ENCODE data around the gene PLN.

Gene PLN

GRCh38 chr6:118598324-118598723, 50.2 kb downstream of the PLN start:
- Histone ChIP-seq H3K36me3 (no peaks in the 10 kb centered on the region; the same call in 1 of the 2 replicates), H3K4me3 (ENCODE audit: low read depth, low read length) (no peak overlapping the region), H3K4me1 (no peaks in the 10 kb centered on the region), H3K9me3 (no peaks in the 10 kb centered on the region; the same call in 1 of the 2 replicates), H3K27me3 (no peaks in the 10 kb centered on the region)
- TF ChIP-seq CTCF (IDR thresholded peaks at IDR 0.05; ENCODE audit: low read depth, low read length), result no peak
- DNase-seq, result no peak

GRCh38 chr6:118602300-118602699, 54.2 kb downstream of the PLN start:
- H3K4me1 ChIP-seq, result no peaks in the 10 kb centered on the region; the same call in 1 of the 2 replicates
- H3K4me3 ChIP-seq (ENCODE audit: low read depth, low read length), result no peak overlapping the region
- no peak for TF ChIP-seq CTCF (IDR thresholded peaks at IDR 0.05; ENCODE audit: low read depth, low read length)
- no peaks in the 10 kb centered on the region for H3K27me3 ChIP-seq
- no peak for DNase-seq
- no peaks in the 10 kb centered on the region; the same call in 1 of the 2 replicates for H3K9me3 ChIP-seq
- no peaks in the 10 kb centered on the region for H3K36me3 ChIP-seq

- H3K4me1 ChIP-seq, result no peaks in the 10 kb centered on the region; the same call in 1 of the 2 replicates
- no peaks in the 10 kb centered on the region for H3K9me3 ChIP-seq
- H3K27me3 ChIP-seq, result no peaks in the 10 kb centered on the region
- no peak overlapping the region for H3K4me3 ChIP-seq (ENCODE audit: low read depth, low read length)
- H3K36me3 ChIP-seq, result no peaks in the 10 kb centered on the region
- no peak for DNase-seq
- no peak for TF ChIP-seq CTCF (IDR thresholded peaks at IDR 0.05; ENCODE audit: low read depth, low read length)
Observed at GRCh38 chr6:118603372-118603771, 55.3 kb downstream of the PLN start.

- no peak for TF ChIP-seq CTCF (IDR thresholded peaks at IDR 0.05; ENCODE audit: low read depth, low read length)
- no peak overlapping the region for H3K4me3 ChIP-seq (ENCODE audit: low read depth, low read length)
- no peaks in the 10 kb centered on the region for H3K9me3 ChIP-seq
- no peaks in the 10 kb centered on the region; the same call in 1 of the 2 replicates for H3K4me1 ChIP-seq
- DNase-seq, result no peak
- H3K36me3 ChIP-seq, result no peaks in the 10 kb centered on the region
- H3K27me3 ChIP-seq, result no peaks in the 10 kb centered on the region
Observed at GRCh38 chr6:118606268-118606667, 58.2 kb downstream of the PLN start.

GRCh38 chr6:118606858-118607257, 58.8 kb downstream of the PLN start:
- no peak for DNase-seq
- no peaks in the 10 kb centered on the region for H3K27me3 ChIP-seq
- no peaks in the 10 kb centered on the region; the same call in 1 of the 2 replicates for H3K4me1 ChIP-seq
- H3K9me3 ChIP-seq, result no peaks in the 10 kb centered on the region
- no peaks in the 10 kb centered on the region for H3K36me3 ChIP-seq
- H3K4me3 ChIP-seq (ENCODE audit: low read depth, low read length), result no peak overlapping the region
- TF ChIP-seq CTCF (IDR thresholded peaks at IDR 0.05; ENCODE audit: low read depth, low read length), result no peak
